GM21381 (cell line): ENCODE results near the gene NFIX.

Experiments used
- ATAC-seq: cut with Tn5 transposase; IDR thresholded peaks from one replicate; pipeline ENCODE4 v1.9.1; 2021; ENCODE audit warnings: mild to moderate bottlenecking, moderate library complexity; ENCODE audit not compliant: unreplicated experiment

NFIX gene

DNA sequence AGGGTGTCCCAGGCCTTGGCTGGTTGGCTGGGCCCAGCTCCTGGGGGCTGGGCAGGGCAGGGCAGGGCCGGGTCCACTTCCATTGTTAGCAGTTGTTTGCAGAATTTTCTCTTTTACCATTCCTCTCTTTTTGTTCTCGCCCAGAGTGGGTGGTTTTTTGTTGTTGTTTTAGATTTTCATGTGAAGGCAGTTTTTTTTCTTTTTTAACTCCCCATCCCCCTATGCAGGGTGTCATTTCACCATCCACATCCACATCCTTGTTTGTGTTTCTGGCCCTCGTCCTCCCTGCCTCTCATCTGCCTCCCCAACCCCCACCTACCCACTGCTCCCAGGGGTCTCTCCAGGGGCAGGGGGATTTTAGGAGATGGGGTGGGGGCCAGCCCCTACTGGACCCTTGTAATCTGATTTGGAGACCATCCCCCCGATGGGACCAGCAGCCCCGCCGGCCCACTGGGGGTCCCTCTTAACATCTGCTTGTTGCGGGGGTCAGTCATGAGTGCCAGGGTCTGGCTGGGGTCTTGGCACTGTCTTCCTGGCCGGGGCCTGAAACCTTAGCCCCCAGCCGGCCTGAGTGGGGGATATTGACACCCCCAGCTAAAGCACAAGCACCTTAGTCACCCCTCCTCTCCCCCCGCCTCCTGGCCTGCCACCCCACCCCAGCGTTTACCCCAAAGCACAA is 144.5 kb downstream of the NFIX start:
- ATAC-seq, result no peak

DNA sequence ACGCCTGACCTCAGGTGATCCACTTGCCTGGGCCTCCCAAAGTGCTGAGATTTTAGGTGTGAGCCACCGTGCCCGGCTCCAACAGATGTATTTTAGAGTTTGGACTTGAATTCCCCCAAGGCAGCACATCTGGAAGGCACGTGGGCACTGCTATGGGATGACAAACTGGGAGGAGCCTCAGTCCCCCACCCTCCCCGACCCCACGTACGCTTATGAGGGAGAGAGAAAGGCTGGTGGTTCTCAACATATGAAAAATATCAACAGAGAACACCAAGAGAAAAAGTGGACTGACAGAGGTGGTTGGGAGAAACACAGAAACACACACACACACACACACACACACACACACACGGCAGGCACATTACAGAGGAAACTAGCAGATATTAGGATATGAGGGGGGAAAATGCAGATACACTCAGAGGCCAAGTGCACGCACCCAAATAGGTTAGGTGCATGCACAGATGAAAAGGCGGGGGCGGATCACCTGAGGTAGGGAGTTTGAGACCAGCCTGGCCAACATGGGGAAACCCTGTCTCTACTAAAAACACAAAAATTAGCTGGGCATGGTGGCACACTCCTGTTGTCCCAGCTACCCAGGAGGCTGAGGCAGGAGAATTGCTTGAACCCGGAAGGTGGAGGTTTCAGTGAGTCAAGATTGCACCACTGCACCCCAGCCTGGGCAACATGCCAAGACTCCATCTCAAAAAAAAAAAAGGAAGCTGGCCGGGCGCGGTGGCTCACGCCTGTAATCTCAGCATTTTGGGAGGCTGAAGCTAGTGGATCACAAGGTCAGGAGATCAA is 151.7 kb downstream of the NFIX start:
- no peak for ATAC-seq
